ENCODE measurements around the gene DOCK10. TPM values are rescaled to one million over a fixed set of nuclear protein-coding genes. Genes with fewer than 3 reads are reported as not detected.
A peak's percentile ranks its signal among the peaks of the same experiment; 100 is the strongest.

The DOCK10 gene
- total RNA-seq, 1 donor from 2014 or later, result 1.1 TPM

GRCh38 chr2:224895377-224895776 lies 146.9 kb downstream of the DOCK10 start:
- DNase-seq (ENCODE audit: low read depth), result no peak
- no peak for FAIRE-seq

GRCh38 chr2:224894356-224894755 lies 147.9 kb downstream of the DOCK10 start:
- Histone ChIP-seq H3K27me3 (ENCODE audit: control insufficient read depth, insufficient read depth, low read length) (no peaks in the 10 kb centered on the region), H3K36me3 (ENCODE audit: control insufficient read depth, insufficient read depth, low read length) (no peaks in the 10 kb centered on the region), H3K4me3 (ENCODE audit: low read depth, low read length) (no peak overlapping the region)
- TF ChIP-seq CTCF (IDR thresholded peaks at IDR 0.05; ENCODE audit: insufficient read depth, low read length, severe bottlenecking), result no peak
- FAIRE-seq, result no peak
- DNase-seq (ENCODE audit: low read depth), result peak; percentile 52

More at GRCh38 chr2:224895377-224895776, 146.9 kb downstream of the DOCK10 start:
- Histone ChIP-seq H3K4me3 (ENCODE audit: low read depth, low read length) (no peak overlapping the region), H3K27me3 (ENCODE audit: control insufficient read depth, insufficient read depth, low read length) (no peaks in the 10 kb centered on the region), H3K36me3 (ENCODE audit: control insufficient read depth, insufficient read depth, low read length) (no peaks in the 10 kb centered on the region)
- no peak for TF ChIP-seq CTCF (IDR thresholded peaks at IDR 0.05; ENCODE audit: insufficient read depth, low read length, severe bottlenecking)

GRCh38 chr2:224893848-224894247 lies 148.4 kb downstream of the DOCK10 start:
- FAIRE-seq (no peak), DNase-seq (ENCODE audit: low read depth) (no peak)
- no peak for TF ChIP-seq CTCF (IDR thresholded peaks at IDR 0.05; ENCODE audit: insufficient read depth, low read length, severe bottlenecking)
- no peak overlapping the region for H3K4me3 ChIP-seq (ENCODE audit: low read depth, low read length)
- no peaks in the 10 kb centered on the region for H3K36me3 ChIP-seq (ENCODE audit: control insufficient read depth, insufficient read depth, low read length)
- no peaks in the 10 kb centered on the region for H3K27me3 ChIP-seq (ENCODE audit: control insufficient read depth, insufficient read depth, low read length)

- no peak for TF ChIP-seq CTCF (IDR thresholded peaks at IDR 0.05; ENCODE audit: insufficient read depth, low read length, severe bottlenecking)
- no peaks in the 10 kb centered on the region for H3K36me3 ChIP-seq (ENCODE audit: control insufficient read depth, insufficient read depth, low read length)
- no peak overlapping the region for H3K4me3 ChIP-seq (ENCODE audit: low read depth, low read length)
- DNase-seq (ENCODE audit: low read depth) (no peak), FAIRE-seq (no peak)
- H3K27me3 ChIP-seq (ENCODE audit: control insufficient read depth, insufficient read depth, low read length), result no peaks in the 10 kb centered on the region
Observed at GRCh38 chr2:224892574-224893204, 149.6 kb downstream of the DOCK10 start.

- H3K4me3 ChIP-seq (ENCODE audit: low read depth, low read length), result no peak overlapping the region
- no peaks in the 10 kb centered on the region for H3K27me3 ChIP-seq (ENCODE audit: control insufficient read depth, insufficient read depth, low read length)
- peak; percentile 70 for FAIRE-seq
- TF ChIP-seq CTCF (IDR thresholded peaks at IDR 0.05; ENCODE audit: insufficient read depth, low read length, severe bottlenecking), result no peak
- DNase-seq (ENCODE audit: low read depth), result no peak
- H3K36me3 ChIP-seq (ENCODE audit: control insufficient read depth, insufficient read depth, low read length), result no peaks in the 10 kb centered on the region
Observed at GRCh38 chr2:224890372-224890771, 151.9 kb downstream of the DOCK10 start.

GRCh38 chr2:224887141-224887540 lies 155.1 kb downstream of the DOCK10 start:
- no peak for TF ChIP-seq CTCF (IDR thresholded peaks at IDR 0.05; ENCODE audit: insufficient read depth, low read length, severe bottlenecking)
- H3K27me3 ChIP-seq (ENCODE audit: control insufficient read depth, insufficient read depth, low read length), result no peaks in the 10 kb centered on the region
- DNase-seq (ENCODE audit: low read depth) (no peak), FAIRE-seq (no peak)
- no peaks in the 10 kb centered on the region for H3K36me3 ChIP-seq (ENCODE audit: control insufficient read depth, insufficient read depth, low read length)
- H3K4me3 ChIP-seq (ENCODE audit: low read depth, low read length), result no peak overlapping the region

Measured in bronchial epithelial cell (primary cell).